Osteocyte (in vitro differentiated cells): ENCODE measurements around the gene PHC1. TPM values are rescaled to one million over a fixed set of nuclear protein-coding genes. Genes with fewer than 3 reads are reported as not detected.

Experiments
- DNase-seq: peaks from one replicate; pipeline ENCODE4 v3.0.0; 2021; ENCODE audit warnings: mixed read lengths; ENCODE audit not compliant: unreplicated experiment; ENCODE audit errors: extremely low spot score
- H3K27ac Mint-ChIP-seq: one replicate; pipeline ENCODE4 v1.8.0; 2021; ENCODE audit warnings: mild to moderate bottlenecking, mixed read lengths; ENCODE audit not compliant: unreplicated experiment
- H3K27me3 Mint-ChIP-seq: one replicate; pipeline ENCODE4 v1.8.0; 2021; ENCODE audit warnings: mixed read lengths; ENCODE audit not compliant: unreplicated experiment
- H3K36me3 Mint-ChIP-seq: one replicate; pipeline ENCODE4 v1.8.0; 2021; ENCODE audit warnings: mixed read lengths; ENCODE audit not compliant: unreplicated experiment
- H3K4me1 Mint-ChIP-seq: one replicate; pipeline ENCODE4 v1.8.0; 2021; ENCODE audit warnings: mixed read lengths; ENCODE audit not compliant: unreplicated experiment
- H3K4me3 Mint-ChIP-seq: one replicate; pipeline ENCODE4 v1.8.0; 2021; ENCODE audit warnings: mild to moderate bottlenecking, moderate library complexity, mixed read lengths; ENCODE audit not compliant: unreplicated experiment
- H3K9me3 Mint-ChIP-seq: one replicate; pipeline ENCODE4 v1.8.0; 2021; ENCODE audit warnings: mixed read lengths; ENCODE audit not compliant: unreplicated experiment
- total RNA-seq: library from RNA; stranded (reverse); gene quantifications from 2 replicates; pipeline ENCODE4 v1.2.1, GENCODE V29; 2021
- TF ChIP-seq, protein P1 (sequence below): fragments of 200-600 bp; sonication (generic); IDR thresholded peaks from 2 replicates; pipeline ENCODE4 v1.5.0; 2021; ENCODE audit warnings: antibody characterized with exemption, mild to moderate bottlenecking, moderate library complexity

The PHC1 gene
- total RNA-seq, 1 donor from 2014 or later, result 47.0 TPM

DNA sequence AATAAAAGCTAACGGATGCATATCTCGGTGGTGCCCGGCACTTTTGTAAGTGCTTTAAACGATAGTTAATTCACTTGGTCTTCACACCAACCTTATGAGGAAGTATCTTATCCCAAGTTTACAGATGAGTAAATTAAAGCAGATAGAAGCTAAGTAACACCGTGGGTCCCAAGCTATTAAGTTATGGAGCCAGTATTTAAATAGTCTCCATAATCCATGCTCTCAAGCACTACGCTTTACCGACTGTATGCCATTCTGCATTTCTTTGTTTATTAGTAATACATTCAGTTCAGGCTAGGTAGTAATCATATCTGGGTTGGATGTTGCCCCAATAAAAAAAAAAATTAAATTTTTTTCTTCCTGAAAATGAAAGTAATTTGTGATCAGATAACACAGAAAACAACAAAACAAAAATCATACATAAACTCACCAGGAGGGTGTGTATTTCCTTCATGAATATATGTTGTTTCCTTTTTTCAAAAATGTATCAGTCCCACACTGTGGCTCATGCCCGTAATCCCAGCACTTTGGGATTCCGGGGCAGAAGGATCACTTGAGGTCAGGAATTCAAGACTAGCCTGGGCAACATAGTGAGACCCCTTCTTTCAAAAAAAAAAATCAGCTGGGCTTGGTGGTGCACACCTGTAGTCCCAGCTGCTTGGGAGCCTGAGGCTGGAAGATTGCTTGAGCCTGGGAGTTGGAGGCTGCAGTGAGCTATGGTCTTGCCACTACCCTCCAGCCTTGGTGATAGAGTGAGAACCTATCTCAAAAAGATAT, 36.6 kb downstream of the PHC1 start:
- Mint-ChIP-seq H3K36me3 (peaks cover 4% of the 10 kb centered on the region), H3K27me3 (no peaks in the 10 kb centered on the region), H3K4me1 (peaks cover 28% of the 10 kb centered on the region), H3K4me3 (peak overlapping the region; percentile 99), H3K9me3 (no peaks in the 10 kb centered on the region), H3K27ac (peak overlapping the region; percentile 98)
- TF ChIP-seq, protein P1, sequence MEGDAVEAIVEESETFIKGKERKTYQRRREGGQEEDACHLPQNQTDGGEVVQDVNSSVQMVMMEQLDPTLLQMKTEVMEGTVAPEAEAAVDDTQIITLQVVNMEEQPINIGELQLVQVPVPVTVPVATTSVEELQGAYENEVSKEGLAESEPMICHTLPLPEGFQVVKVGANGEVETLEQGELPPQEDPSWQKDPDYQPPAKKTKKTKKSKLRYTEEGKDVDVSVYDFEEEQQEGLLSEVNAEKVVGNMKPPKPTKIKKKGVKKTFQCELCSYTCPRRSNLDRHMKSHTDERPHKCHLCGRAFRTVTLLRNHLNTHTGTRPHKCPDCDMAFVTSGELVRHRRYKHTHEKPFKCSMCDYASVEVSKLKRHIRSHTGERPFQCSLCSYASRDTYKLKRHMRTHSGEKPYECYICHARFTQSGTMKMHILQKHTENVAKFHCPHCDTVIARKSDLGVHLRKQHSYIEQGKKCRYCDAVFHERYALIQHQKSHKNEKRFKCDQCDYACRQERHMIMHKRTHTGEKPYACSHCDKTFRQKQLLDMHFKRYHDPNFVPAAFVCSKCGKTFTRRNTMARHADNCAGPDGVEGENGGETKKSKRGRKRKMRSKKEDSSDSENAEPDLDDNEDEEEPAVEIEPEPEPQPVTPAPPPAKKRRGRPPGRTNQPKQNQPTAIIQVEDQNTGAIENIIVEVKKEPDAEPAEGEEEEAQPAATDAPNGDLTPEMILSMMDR, result no peak
- DNase-seq, result no peak

DNA sequence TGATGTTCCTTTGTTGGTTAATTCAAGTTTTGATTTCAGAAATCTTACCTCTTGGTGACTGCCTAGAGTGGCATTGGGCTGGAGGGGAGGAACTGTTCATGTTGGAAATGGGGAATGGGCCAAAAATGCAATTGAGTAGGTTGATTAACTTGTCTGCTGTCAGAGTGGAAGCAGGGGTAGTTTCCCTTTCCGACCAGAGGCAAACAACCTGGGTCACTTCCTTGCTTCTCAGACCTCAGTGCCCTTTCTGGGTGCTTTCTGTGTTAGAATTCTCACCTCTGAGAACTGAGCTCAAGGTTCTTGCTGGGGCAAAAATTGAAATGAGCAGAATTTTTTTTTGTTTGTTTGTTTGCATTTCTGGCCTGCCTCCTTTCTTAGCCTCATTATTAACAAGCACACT, 37.4 kb downstream of the PHC1 start:
- Mint-ChIP-seq H3K36me3 (no peaks in the 10 kb centered on the region), H3K27ac (no peak overlapping the region), H3K4me1 (peaks cover 26% of the 10 kb centered on the region), H3K4me3 (no peak overlapping the region), H3K27me3 (no peaks in the 10 kb centered on the region), H3K9me3 (no peaks in the 10 kb centered on the region)
- TF ChIP-seq, protein P1, result no peak
- DNase-seq, result no peak

DNA sequence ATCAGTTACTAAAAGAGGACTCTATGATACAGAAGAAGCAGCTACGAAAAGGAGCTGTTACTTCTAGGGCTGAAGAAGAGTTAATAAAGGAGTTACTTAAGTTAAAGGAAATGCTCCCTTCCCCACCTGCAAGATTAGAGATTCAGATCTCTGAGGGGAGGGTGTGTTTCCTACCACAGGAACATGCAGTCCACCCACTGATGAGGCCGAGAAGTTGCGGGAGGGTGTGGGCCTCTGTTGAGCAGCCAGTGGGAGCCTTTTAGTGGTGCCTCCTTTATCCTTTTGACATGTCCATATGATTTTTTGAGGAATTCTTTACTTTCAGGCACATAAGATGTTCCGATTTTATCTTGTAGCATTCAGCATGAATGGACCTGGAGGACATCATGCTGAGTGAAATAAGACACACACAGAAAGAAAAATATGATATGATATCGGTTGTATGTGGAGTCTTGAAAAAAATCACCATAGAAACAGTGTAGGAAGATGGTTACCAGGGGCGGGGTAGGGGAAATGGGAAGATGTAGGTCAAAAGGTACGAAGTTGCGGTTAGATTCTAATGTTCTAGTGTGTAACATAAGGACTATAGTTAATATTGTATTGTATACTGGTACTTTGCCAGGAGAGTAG, 39.6 kb downstream of the PHC1 start:
- Mint-ChIP-seq H3K27me3 (no peaks in the 10 kb centered on the region), H3K4me1 (peaks cover 9% of the 10 kb centered on the region), H3K27ac (no peak overlapping the region), H3K9me3 (no peaks in the 10 kb centered on the region), H3K4me3 (no peak overlapping the region), H3K36me3 (no peaks in the 10 kb centered on the region)
- no peak for DNase-seq
- TF ChIP-seq, protein P1, result no peak

DNA sequence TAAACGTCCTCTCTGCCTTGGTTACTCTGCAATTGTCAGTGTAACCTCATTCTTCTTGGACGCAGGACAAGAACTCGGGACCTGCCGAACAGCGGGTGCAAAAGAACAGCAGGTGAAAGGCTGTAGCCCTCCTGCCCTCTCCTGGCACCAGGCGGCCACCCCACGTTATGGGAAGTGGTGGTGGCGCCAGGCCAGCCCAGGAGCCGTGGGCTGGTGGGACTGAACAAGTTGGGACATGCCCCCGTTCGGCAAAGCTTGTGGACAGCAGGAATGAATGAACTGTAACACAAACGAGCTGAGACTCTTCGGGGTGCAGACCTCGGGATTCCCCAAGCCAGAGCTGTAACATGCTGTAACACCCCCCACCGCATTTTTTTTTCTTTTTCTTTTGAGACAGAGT, 41.8 kb downstream of the PHC1 start:
- no peaks in the 10 kb centered on the region for H3K4me1 Mint-ChIP-seq
- H3K36me3 Mint-ChIP-seq, result no peaks in the 10 kb centered on the region
- H3K9me3 Mint-ChIP-seq, result no peaks in the 10 kb centered on the region
- no peaks in the 10 kb centered on the region for H3K27me3 Mint-ChIP-seq
- no peak overlapping the region for H3K27ac Mint-ChIP-seq
- TF ChIP-seq, protein P1, result no peak
- DNase-seq, result no peak
- H3K4me3 Mint-ChIP-seq, result no peak overlapping the region

DNA sequence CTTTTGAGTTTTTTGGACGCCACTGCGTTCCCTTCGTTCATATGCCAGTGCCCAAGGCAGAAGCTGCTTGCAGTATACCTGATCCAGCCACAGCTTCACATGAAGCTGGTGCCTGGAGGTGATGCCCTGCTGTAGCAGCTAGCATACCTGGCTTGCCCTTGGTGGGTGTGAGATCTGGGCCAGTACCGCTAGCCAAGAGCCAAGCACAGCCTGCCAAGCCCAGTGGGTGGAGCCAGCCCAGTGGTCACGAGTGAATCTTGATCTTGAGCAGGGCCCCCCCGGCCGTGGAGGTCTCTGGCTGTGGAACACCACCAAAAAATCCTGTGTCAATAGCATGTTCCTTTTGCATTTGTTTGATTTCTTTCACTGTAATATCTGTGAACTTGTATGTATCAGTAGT, 42.5 kb downstream of the PHC1 start:
- no peak overlapping the region for H3K4me3 Mint-ChIP-seq

More for the DNA sequence above, 42.5 kb downstream of the PHC1 start:
- Mint-ChIP-seq H3K9me3 (no peaks in the 10 kb centered on the region), H3K27ac (no peak overlapping the region), H3K27me3 (no peaks in the 10 kb centered on the region), H3K4me1 (no peaks in the 10 kb centered on the region), H3K36me3 (no peaks in the 10 kb centered on the region)
- TF ChIP-seq, protein P1, result no peak
- no peak for DNase-seq
